CD1c-positive myeloid dendritic cell (primary cell): ENCODE data around the gene HDAC4.
"Not testable (repeated sequence)": the region's sequence is repeated elsewhere in the genome, so short reads cannot be mapped to it uniquely, and the experiment has no call there.

Source experiments
- DNase-seq: peaks from one replicate; pipeline ENCODE4 v3.0.0-alpha.2; 2016; ENCODE audit errors: extremely low spot score

Gene HDAC4

DNA sequence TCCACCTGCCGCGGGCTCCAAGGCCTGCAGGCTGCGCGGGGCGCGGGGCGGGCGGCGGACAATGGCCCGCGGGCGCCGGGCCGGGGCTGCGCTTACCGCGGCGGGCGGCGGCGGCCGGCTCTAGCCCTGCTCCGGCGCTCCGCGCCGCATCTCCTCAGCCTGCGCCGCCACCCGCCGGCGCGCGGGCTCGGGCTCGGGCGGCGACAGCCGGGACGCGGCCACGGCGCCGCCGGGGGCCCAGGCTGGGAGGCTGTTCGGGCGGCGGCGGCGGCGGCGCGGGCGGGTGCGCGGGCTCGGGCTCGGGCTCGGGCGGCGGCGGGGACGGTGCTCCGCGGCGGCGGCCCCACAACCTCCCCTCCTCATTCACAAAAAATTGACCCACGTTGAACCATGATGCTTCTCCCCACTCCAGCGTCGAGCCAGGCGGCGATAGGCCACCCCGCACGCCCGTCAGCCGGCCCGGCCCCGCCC, at the start of gene HDAC4:
Gene HDAC4, minus strand, starts transcription at position 425 of the 471 bp plus-strand sequence. CDS start 48,321 bp downstream, outside the sequence.
- no peak for DNase-seq

DNA sequence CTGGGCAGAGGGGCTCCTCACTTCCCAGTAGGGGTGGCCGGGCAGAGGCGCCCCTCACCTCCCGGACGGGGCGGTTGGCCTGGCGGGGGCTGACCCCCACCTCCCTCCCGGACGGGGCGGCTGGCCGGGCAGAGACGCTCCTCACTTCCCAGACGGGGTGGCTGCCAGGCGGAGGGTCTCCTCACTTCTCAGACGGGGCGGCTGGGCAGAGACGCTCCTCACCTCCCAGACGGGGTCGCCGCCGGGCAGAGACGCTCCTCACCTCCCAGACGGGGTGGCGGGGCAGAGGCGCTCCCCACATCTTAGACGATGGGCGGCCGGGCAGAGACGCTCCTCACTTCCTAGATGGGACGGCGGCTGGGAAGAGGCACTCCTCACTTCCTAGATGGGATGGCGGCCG, 48.6 kb upstream of the HDAC4 start:
- not testable (repeated sequence) for DNase-seq

DNA sequence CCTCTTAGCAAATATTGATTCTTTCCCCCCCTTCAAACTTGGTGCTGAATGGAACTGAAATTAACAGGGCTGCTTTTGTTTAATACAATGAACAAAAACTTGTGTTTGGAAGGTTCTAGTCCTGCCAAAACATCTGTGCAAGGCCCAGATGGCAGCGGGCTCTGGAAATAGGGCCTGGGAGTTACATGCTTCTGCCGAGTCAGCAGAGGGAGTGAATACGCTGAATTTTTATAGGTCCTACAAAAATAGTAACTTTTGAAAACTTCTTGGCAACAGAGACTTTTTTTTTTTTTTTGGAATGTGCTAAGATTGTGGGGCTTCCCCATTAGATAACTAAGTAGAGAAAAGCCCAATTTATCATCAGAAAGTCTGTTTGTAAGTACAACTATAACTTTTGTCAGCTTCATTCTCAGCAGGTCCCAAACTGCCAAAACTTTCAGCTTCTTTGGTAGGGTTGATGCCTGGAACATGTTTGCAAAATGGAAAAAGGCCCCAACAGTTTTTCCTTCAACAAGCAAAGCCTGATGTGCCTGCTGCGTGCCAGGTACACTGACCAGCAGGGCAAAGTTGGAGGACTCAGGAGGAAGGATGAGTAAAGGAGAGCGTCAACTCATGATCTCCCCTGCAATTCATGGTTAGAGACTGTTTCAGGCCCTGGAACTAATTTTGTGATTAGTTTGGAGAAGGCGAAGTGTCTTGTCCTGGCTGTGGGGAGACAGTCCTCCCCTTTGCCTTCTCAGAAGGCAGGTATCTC, 45.1 kb upstream of the HDAC4 start:
- DNase-seq: no peak

DNA sequence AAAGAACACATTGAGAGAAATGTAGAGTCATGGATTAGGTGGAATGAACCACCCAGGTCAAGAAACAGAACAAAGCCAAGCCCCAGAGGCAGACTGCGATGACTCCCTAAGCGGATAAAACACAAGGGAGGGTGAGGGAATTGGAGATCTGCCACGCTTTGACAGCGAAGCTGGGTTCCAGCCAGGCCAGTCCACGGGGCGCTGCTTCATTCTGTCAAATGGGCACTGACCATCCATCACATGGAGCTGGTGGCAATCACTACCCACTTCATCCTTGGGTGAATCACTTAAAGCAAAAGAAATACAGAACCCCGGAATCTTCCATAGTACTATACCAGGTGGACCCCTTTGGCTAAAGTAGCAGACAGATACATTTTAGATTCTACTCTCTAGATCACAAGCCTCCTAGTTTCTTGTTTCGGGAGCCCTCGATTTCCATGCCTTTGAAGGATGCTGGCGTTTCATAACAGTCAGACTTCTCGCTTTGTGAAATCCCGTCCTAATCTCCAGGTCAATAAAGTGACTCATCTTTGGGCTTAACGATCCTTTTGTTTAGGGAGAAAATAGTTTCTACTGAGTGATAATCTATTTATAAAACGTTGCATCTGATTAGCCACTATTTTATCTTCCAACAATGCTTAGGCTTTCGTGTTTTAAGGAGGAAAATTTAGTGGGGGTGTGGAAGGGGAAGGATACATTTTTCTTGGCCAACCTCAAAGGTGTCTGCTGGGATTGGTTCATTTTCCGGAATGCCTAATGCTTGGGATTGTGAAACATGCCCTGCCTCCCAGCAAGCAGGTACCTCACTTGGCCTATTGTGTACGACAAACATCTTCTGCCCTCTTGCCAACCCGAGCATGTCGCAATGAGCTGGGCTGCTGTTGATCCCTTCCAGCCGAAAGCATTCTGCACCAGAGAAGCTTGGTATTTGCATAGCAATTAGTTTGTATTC, 44.1 kb upstream of the HDAC4 start:
- no peak for DNase-seq

DNA sequence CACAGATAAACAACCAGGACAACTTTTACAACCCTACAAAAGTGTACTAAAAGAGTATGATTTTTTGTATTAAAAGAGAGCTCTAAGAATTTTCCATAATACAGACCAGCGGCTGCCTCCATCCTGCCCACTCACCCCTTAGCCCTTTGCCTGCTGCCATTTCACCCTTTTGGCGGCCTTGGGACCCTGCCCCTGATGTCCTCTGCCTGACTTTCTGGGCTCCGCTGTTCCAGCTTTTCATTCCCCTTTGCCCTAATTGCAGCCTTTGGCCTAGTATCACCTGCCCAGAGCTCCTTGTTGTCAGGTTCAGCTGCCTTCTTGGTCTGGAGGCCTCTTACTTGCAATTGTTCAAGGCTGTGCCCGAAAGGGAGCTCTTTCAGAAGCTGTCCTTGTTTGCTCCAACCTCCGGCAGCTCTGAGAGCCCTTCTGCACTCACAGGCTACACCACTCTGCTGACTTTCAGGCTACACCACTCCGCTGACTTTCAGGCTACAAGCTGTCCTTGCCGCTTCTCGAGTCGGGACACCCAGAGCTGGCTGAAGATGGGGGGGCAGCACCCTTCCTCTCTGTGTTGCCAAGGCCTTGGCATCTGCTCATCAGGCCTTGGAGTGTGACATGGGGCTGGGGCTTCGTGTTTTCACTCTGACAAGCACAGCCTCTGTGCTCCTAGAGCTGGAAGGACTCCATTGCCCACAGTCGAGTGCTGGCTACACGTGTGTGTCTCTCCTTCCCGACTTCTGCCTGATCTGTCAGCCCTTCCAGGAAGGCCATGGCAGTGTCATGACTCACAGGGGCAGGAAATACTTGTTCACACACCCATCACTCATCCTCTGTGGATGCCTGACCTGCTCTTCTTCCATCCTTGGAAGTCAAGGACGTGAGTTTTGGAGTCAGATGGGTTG, 43.1 kb upstream of the HDAC4 start:
- no peak for DNase-seq

DNA sequence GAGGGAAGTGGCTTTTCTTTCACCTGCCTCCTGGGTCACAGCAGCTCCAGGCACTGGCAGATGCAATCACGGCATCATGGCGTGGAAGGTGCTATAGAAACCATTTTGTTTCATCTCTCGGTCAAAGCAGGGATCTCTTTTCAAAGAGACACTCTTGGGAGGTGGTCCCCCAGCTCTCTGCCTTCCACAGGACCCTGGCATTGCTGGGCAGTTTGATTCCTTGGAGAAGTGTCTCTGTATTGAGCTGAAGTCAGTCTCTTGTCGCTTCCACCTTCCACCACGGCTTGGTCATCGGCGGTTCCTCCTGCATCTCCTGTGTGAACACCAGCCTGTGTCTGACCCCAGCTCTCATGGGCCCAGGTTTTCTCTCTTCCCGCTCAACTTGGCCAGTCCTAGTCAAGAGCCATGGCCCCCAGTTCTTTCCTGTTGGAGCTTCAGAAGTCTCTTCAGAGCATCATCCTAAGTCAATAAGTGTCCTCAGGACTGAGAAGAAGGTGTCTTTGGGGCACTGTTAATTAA, 42.3 kb upstream of the HDAC4 start:
- DNase-seq: no peak

DNA sequence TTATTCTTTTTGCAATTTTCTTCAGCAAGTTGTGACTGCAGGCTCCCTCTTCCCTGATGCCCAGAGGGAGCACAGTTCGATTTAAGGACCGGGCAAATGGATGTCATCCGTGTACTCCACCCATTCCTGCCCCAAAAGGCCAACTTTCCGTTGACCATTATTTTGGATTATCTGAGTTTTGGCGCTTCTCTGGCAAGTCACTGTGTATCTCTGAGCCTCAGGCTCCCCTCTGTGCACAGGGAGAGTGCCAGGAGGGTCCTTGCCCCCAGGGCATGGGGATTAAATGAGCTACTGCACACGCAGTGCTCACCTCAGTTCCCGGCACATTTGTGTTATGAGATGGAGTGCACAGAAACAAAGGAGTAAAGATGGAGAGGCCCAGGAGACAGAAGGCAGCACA, 41.4 kb upstream of the HDAC4 start:
- no peak for DNase-seq

DNA sequence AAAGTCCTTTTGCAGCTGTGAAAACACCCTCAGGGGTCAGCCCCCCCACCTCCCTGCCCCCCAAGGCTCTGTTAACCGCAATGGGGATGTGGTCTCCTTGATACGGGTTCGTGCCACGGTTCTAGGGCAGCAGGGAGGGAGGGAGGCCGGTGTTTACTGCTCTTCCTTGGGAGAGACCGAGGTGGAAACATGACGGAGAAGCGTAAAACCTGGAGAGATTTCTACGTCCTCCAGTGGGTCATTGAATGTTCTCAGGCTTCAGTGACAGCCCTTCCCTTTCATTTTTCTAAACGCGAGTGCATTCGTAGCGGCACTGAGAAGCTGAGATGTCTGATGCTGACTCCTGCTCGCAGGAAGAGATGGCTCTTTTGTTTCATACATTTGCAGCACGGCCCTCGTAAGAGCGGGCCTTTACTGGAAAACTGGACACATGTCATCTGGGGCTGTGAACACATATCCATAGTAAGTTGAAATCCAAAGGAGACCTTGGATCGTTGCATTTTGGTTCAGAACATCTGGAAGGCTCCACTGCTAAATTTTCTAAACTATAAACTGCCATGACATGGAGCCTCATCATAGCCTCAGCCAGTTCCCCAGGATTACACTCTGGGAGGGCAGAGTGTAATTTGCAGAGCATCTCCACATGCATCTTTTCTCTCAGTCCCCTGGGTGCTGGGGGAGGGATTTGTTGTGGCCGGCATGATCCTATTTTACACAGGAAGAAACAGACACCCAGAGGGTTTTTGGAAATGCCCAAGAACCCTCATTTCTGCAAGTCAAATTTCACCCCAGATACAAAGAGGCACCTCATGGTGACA, 40.6 kb upstream of the HDAC4 start:
- DNase-seq: peak; percentile 13

DNA sequence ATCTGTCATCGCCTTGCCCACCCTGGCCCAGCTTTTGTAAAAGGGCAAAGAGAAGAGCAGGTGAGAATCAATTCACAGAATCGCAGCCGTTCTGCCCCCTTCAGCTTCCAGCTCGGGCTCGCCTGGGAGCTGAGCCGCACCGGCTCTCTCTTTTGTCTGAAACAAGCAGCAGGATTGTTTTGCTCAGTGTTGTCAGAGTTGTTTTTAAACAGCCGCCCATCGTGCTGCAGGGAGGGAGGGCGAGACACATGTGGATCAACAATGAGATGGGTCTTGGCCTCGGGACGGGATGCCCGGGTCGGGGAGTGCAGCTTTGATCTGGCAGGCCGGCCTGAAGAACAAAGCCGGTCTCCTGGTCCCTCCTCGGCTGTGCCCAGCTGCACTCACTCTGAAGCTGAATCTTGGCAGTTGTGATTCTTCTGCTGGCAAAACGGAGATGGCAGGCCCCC, 39.7 kb upstream of the HDAC4 start:
- no peak for DNase-seq

DNA sequence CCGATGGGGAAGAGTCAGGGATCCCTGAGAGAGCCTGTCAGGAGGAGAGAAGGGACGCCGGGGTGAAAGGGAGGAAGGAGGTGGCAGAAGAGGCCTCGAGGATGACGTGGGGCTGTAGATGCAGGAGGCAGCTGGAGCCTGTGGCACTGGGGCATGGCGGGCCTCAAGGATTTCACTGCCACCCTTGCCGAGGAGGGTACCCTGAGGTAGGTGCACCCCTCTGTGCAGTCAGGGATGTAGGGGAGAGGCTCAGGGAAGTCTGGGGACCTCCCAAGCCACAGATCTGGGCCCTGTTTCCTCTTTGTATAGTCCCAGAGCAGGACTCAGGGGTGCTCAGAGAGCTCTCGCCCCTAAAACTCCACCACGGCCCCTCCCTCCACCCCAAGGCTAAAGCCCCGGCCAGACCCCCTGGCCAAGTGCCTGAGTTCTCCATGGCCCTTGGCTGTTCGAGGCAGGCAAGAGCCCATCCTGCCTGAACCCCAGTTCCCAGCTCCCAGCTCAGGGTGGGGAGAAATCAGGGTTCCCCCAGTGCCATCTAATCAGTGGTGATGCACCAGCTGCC, 39.0 kb upstream of the HDAC4 start:
- DNase-seq: no peak

DNA sequence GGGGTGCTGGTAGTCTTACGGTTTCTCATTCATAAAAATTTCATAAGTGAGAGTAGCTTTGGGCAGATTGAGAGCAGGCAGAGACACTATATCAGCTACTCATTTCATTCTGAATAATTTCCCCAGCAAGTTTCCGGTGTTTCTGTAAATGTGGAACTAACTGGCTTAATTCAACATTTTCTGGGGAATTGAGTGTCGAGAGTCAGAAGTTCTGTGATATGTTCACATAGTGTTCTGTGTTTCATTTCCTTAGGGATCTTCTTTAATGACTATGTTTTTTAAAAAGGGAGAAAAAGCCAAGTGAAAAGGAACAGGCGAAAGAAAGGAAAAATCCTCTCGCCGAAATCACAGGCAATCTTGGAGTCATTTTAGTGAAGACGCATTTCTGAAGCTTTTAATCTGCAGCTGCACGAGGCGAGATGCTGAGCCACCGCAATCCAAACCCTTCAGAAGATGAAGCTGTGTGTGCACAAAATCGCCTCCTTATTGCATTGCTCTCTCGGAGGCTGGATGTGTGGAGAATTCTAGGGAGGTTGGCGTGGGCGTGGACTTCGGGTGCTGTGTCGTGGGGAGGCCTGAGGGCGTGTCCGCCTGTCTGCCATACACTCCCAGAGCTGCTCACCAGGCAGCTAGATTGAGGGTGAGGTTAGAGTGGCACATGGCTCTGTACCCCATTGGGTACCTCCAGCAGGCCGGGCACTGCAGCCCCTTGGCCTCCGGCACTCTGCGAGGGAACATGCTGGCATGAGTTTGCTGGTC, 38.4 kb upstream of the HDAC4 start:
- DNase-seq: peak; percentile 85

DNA sequence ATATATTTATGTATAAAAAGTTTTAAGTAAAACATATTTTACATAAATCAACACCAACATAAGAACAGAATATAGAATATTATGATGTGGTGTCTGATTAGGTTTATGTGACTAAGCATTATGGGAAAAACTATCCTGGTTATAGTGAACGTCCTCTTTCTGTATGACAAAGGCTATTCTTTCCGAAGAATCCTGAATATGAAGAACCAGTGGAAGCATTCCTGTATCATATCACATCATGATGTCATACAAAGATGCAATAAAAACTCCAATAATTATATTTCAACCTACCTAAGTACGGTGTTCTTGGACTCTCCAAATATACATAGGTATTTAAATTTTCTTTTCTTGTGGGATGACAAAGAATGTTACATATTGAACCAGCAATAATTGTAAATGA, 37.5 kb upstream of the HDAC4 start:
- peak; percentile 51 for DNase-seq

DNA sequence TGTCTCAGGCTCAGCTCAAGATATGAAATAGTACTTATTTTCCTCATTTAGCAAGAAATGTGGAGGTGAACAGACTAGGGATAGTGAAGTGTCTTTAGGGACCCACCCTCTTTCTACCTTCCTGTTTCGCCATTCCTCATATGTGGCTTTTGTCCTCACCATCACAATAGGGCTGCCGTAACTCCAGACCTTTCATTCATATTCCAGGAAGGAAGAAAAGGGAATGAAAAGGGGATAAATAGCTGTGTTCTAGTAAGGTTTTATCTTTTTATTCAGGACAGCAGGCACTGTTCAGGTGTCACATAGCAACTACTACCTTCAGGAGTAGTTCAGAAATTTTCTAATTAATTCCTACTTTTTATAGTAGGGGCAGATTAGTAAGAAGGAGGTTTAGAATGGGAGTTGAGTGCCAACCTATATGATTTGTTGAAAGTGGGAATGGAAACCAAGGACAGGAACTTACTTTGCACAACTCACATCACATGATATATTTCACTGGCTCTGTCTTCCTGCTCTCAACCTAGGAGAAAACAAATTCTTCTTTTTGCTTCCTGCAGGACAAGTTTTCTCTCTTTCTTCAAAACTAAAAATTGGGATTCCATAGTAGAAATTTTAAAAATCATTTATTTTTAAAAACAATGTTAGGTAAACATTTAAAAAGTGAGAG, 36.0 kb upstream of the HDAC4 start:
- DNase-seq: peak; percentile 45

DNA sequence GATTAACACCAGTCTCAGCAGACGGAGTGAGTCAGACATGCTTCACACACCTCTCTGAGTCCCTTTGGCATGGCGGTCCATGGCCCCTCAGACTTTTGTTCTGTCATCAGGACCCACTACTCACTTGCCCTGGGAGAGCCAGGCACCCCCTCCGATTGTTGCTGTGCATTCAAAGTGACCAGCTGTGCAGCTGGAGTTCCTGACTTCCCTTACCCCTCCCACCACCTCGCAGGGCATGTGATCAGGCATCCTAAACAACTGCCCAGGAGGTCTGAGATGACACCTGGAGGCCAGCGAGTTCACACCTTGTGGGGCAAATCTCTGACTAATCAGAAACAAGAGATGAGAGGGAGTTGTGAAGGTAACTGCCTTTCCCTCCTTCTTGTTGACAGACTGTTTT, 35.3 kb upstream of the HDAC4 start:
- no peak for DNase-seq

DNA sequence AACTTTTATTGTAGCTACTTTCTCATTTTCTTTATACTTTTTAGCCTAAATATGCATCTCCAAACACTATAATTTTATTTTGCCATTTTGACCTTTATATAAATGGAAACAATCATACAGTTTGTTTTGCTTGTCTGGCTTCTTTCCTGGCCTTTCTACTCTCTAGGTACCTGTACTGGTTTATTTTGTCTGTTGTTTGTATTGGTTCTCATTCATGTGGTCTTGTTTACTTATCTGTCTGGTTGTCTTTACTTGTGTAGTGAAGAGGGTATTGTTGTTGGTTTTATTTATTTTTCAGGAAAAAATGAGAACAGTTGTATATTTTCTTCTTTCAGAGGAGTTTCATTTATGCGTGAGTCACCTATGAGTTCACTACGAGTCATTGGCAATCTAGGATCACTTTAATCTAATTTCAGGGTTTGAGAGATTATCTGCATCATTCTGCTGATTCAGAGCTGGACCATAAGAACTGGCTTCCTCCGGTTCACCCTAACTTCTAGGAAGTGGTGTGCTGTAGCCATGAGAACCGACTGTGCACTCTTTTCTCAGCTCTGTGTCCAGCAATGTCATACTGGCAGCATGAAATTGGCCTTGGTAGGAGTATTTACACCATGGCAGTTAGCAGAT, 33.1 kb upstream of the HDAC4 start:
- DNase-seq: no peak

DNA sequence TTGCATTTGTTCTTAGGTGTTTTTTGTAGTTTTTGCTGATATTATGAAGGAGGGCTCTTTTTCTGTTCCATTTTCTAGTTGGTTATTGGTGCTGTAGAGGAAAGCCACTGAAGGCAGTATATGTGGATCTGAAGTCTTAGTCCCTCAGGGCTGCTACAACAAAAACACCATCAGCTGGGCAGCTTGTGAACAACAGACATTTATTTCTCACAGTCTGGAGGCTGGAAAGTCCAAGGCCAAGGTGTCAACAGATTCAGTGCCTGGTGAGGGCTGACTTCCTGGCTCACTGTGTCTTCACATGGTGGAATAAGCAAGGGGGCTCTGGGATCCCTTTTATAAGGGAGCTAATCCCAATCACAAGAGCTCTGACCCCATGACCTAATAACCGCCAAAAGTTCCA, 31.4 kb upstream of the HDAC4 start:
- DNase-seq: no peak

DNA sequence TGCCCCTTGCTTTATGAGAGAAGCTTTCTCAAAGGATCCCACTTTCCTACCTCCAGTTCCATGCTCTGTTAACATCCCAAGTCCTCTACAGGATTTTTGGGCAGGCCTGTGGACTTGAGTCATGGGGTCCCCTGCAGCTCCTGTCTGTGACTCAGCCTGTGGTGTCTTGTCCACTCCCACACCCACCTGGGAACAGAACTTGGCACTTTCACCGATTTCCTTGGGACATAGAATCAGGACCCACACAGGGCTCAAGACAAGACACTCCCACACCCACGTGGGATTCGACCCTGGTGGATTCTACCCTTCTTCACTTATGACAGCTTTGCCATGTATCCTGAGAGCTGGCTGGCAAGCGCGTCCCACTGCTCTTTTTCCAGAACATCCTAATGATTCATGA, 30.7 kb upstream of the HDAC4 start:
- no peak for DNase-seq
